ENCODE data around the gene COL7A1.

DNA sequence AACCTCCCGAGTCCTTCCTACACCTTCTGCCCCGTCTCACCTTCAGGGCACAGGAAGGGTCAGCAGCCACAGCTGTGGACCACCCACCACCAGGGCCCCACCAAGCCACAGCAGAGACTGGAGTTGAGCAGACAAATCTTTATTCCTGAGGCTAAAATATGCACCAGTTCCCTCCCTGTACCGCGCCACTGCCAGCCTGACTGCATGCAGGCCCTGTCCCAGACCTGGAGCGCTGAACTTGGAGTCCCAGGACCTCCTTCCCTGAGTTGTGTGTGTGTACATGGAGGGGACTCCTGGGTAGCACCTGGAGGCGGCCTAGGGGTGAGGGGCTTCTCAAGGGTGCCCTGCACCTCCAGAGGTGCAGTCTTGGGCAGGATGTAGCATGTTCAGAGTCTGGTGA lies 30.5 kb upstream of the COL7A1 start:
- TF ChIP-seq, protein P1, sequence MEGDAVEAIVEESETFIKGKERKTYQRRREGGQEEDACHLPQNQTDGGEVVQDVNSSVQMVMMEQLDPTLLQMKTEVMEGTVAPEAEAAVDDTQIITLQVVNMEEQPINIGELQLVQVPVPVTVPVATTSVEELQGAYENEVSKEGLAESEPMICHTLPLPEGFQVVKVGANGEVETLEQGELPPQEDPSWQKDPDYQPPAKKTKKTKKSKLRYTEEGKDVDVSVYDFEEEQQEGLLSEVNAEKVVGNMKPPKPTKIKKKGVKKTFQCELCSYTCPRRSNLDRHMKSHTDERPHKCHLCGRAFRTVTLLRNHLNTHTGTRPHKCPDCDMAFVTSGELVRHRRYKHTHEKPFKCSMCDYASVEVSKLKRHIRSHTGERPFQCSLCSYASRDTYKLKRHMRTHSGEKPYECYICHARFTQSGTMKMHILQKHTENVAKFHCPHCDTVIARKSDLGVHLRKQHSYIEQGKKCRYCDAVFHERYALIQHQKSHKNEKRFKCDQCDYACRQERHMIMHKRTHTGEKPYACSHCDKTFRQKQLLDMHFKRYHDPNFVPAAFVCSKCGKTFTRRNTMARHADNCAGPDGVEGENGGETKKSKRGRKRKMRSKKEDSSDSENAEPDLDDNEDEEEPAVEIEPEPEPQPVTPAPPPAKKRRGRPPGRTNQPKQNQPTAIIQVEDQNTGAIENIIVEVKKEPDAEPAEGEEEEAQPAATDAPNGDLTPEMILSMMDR (conservative IDR thresholded peaks at IDR 0.05; ENCODE audit: low read length), result no peak
- no peak for TF ChIP-seq EZH2phosphoT487 (IDR thresholded peaks at IDR 0.05; ENCODE audit: borderline replicate concordance, low read depth, low read length)
